Measurements from ENCODE around the gene PML.

GRCh38 chr15:74019734-74020133 lies 25.2 kb downstream of the PML start:
- TF ChIP-seq CTCF (conservative IDR thresholded peaks at IDR 0.05; ENCODE audit: low read depth, low read length), result no peak
- no peak for TF ChIP-seq CEBPB (IDR thresholded peaks at IDR 0.05; ENCODE audit: low read depth, low read length)
- no peak for TF ChIP-seq SMC3 (IDR thresholded peaks at IDR 0.05; ENCODE audit: low read depth, low read length)
- TF ChIP-seq USF2 (IDR thresholded peaks at IDR 0.05; ENCODE audit: low read depth, low read length), result no peak
- TF ChIP-seq POLR2A (IDR thresholded peaks at IDR 0.05; ENCODE audit: low read depth, low read length), result no peak
- no peak for TF ChIP-seq RFX5 (IDR thresholded peaks at IDR 0.05; ENCODE audit: low read depth, low read length)
- TF ChIP-seq MAFK (IDR thresholded peaks at IDR 0.05; ENCODE audit: low read depth, low read length), result no peak
- TF ChIP-seq, protein P1, sequence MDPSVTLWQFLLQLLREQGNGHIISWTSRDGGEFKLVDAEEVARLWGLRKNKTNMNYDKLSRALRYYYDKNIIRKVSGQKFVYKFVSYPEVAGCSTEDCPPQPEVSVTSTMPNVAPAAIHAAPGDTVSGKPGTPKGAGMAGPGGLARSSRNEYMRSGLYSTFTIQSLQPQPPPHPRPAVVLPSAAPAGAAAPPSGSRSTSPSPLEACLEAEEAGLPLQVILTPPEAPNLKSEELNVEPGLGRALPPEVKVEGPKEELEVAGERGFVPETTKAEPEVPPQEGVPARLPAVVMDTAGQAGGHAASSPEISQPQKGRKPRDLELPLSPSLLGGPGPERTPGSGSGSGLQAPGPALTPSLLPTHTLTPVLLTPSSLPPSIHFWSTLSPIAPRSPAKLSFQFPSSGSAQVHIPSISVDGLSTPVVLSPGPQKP (IDR thresholded peaks at IDR 0.05; ENCODE audit: borderline replicate concordance, low read depth, low read length), result no peak
- TF ChIP-seq RCOR1 (IDR thresholded peaks at IDR 0.05; ENCODE audit: insufficient replicate concordance, low read length), result no peak
- TF ChIP-seq NFE2L2 (IDR thresholded peaks at IDR 0.05; ENCODE audit: low read depth, low read length), result no peak
- TF ChIP-seq MXI1 (IDR thresholded peaks at IDR 0.05; ENCODE audit: borderline replicate concordance, low read depth, low read length), result no peak
- TF ChIP-seq CHD1 (IDR thresholded peaks at IDR 0.05; ENCODE audit: low read depth, low read length), result no peak
- no peak for TF ChIP-seq RAD21 (IDR thresholded peaks at IDR 0.05; ENCODE audit: low read length)

All from IMR-90 (cell line).